Adrenal gland (tissue), 12 donors: ENCODE results near the gene ACSF2. TPM values are rescaled to one million over a fixed set of nuclear protein-coding genes. Genes with fewer than 3 reads are reported as not detected.

ENCODE experiments used
- DNase-seq, 7 donors: peaks; one replicate each; pipeline ENCODE4 v3.0.0-alpha.2; 2019 to 2020
- H3K27ac ChIP-seq, 5 donors: fragments of 200-600 bp; sonication (generic) in 4 of 5; 1 replicate in 3 of 5; 2 replicates in 2 of 5; pipeline versions ENCODE4 v1.5.1 to v1.8.0; 2016 to 2020; ENCODE audit warnings: mild to moderate bottlenecking in 1 of 5
- H3K27me3 ChIP-seq: fragments of 200-600 bp; 2 replicates; pipeline ENCODE4 v1.8.0; 2021
- H3K36me3 ChIP-seq, 2 donors: fragments of 200-600 bp; replicated peaks in 1 of 2; 1 replicate in 1 of 2; 2 replicates in 1 of 2; pipeline versions ENCODE4 v1.5.1 to v1.8.0; 2018 to 2022
- H3K4me1 ChIP-seq, 2 donors: fragments of 200-600 bp; replicated peaks in 1 of 2; 1 replicate in 1 of 2; 2 replicates in 1 of 2; pipeline versions ENCODE4 v1.5.1 to v1.8.0; 2018 to 2021
- H3K4me3 ChIP-seq, 4 donors: fragments of 200-600 bp; sonication (generic) in 3 of 4; one replicate each; pipeline ENCODE4 v1.5.1; 2016 to 2018
- H3K9me3 ChIP-seq, 3 donors: fragments of 200-600 bp; sonication (generic) in 1 of 3; replicated peaks in 1 of 3; 1 replicate in 2 of 3; 2 replicates in 1 of 3; pipeline versions ENCODE4 v1.5.1 to v1.8.0; 2016 to 2021
- CTCF ChIP-seq, 6 experiments: fragments of 450-650 bp in 4 of 6; fragments of 200-600 bp in 2 of 6; sonication (generic) in 1 of 6; IDR thresholded peaks; 1 replicate in 5 of 6; 2 replicates in 1 of 6; pipeline versions ENCODE4 v1.5.1 to v1.8.0; 2016 to 2021; ENCODE audit warnings: antibody characterized with exemption in 6 of 6, mild to moderate bottlenecking in 2 of 6, moderate library complexity in 1 of 6
- POLR2A ChIP-seq, 2 donors: fragments of 450-650 bp; IDR thresholded peaks; one replicate each; pipeline ENCODE4 v1.6.1; 2017; ENCODE audit warnings: antibody characterized with exemption in 2 of 2, mild to moderate bottlenecking in 2 of 2, moderate library complexity in 1 of 2
- WGBS, 4 donors: extraction: QIAGEN DNeasy Blood & Tissue Kit in 2 of 4; methylation state at CpG; one replicate each; pipeline versions ENCODE4 v1.1.5 to v1.1.7; 2013 to 2017; 5-methylcytosine and 5-hydroxymethylcytosine counted together
- intact Hi-C, 2 donors: fragments of 100-400 bp; cut with DNase I; formaldehyde crosslinking; loops; one replicate each; pipeline versions ENCODE4 v1.14.1 to v1.15.0; 2022 to 2023
- polyA plus RNA-seq, 3 donors: library from polyadenylated mRNA; stranded (reverse); fragments of 200-250 nt in 2 of 3; fragments of 350-450 nt in 1 of 3; fragmentation: Illumina TruSeq in 1 of 3; extraction: RNeasy Lipid Tissue Mini Kit (QIAGEN cat#74804) in 1 of 3; gene quantifications; one replicate each; pipeline ENCODE4 v1.2.3, GENCODE V29; 2013 to 2014
- total RNA-seq, 9 donors: library from RNA; depleted of rRNA in 4 of 9; stranded (reverse); fragments of >200 nt in 4 of 9; fragments of 120-200 nt in 1 of 9; fragmentation: NEBNext Ultra II Directional in 1 of 9; extraction: Animal tissue kit (Norgen Biotek cat#: 25700) in 1 of 9; gene quantifications; one replicate each; pipeline versions ENCODE4 v1.1.0 to v1.2.4, GENCODE V29; 2013 to 2023
- donor health status: healthy with polysubstance abuse.
- donor health status: Bipolar disorder and iron deficiency.
- donor health status: DM: yes; HTN: yes; CAD: no.
- donor health status: DM: no; HTN: no; CAD: no.
- donor health status: DM: no; HTN: no; CAD: no.
- donor health status: DM: yes; HTN: yes; CAD: no.

The ACSF2 gene
- total and polyA plus RNA-seq, 12 donors = 92.1 to 434 (median 196) TPM

DNA sequence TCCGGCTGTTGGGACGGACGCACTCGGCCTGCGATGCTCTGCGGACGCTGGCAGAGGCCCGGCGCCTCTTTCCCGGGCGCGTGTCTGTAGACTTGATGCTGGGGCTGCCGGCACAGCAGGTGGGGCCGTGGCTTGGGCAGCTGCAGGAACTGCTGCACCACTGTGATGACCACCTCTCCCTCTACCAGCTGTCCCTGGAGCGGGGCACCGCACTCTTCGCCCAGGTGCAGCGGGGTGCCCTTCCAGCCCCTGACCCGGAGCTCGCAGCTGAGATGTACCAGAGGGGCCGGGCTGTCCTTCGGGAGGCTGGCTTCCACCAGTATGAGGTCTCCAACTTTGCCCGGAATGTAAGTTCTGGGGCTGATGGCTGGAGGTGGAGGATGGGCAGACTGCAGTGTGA, 56.1 kb downstream of the ACSF2 start:
- H3K4me3 ChIP-seq = no peak overlapping the region
- intact Hi-C loops = loop anchor here (5.0 to 10.0 kb wide), 3 partner anchors 60 to 213 kb away; no protein-coding TSS in a partner anchor
- WGBS, 4 donors = 65 to 85% (median 82%) methylated on average over 9 to 23 of the region's 23 CpGs
- H3K27ac ChIP-seq = peak overlapping the region in 3 of 5 donors; percentile 77 to 87 (median 83)
- TF ChIP-seq POLR2A (IDR thresholded peaks at IDR 0.05) = no peak
- no peak for TF ChIP-seq CTCF (IDR thresholded peaks at IDR 0.05)
- H3K27me3 ChIP-seq = no peaks in the 10 kb centered on the region
- H3K36me3 ChIP-seq = peaks cover 0 to 32% of the 10 kb centered on the region in 2 donors
- no peaks in the 10 kb centered on the region for H3K9me3 ChIP-seq
- no peak for DNase-seq
- peaks cover 16 to 21% of the 10 kb centered on the region in 2 donors for H3K4me1 ChIP-seq

GRCh38 chr17:50482516-50482915, 56.5 kb downstream of the ACSF2 start:
- TF ChIP-seq POLR2A (IDR thresholded peaks at IDR 0.05) = no peak
- TF ChIP-seq CTCF (IDR thresholded peaks at IDR 0.05) = peak; percentile 86 to 98 (median 95)
- intact Hi-C loops = loop anchor here (5.0 to 10.0 kb wide), 3 partner anchors 60 to 212 kb away; no protein-coding TSS in a partner anchor
- DNase-seq = peak; percentile 96 to 99 (median 99)
- no peaks in the 10 kb centered on the region for H3K9me3 ChIP-seq
- no peaks in the 10 kb centered on the region for H3K27me3 ChIP-seq
- peaks cover 16 to 21% of the 10 kb centered on the region in 2 donors for H3K4me1 ChIP-seq
- WGBS, 4 donors = 0 to 12% (median 8%) methylated on average over 3 to 7 of the region's 7 CpGs
- peaks cover 0 to 32% of the 10 kb centered on the region in 2 donors for H3K36me3 ChIP-seq
- no peak overlapping the region for H3K4me3 ChIP-seq
- H3K27ac ChIP-seq = peak overlapping the region in 4 of 5 donors; percentile 9 to 87 (median 80)

- no peaks in the 10 kb centered on the region for H3K27me3 ChIP-seq
- 58 to 71% (median 65%) methylated on average over 2 to 5 of the region's 5 CpGs for WGBS, 4 donors
- H3K4me1 ChIP-seq = peaks cover 11 to 22% of the 10 kb centered on the region in 2 donors
- peak overlapping the region in 3 of 5 donors; percentile 21 to 83 (median 77) for H3K27ac ChIP-seq
- H3K9me3 ChIP-seq = no peaks in the 10 kb centered on the region
- DNase-seq = peak in 1 of 7 donors; percentile 26
- no peak overlapping the region for H3K4me3 ChIP-seq
- no peak for TF ChIP-seq POLR2A (IDR thresholded peaks at IDR 0.05)
- no peak for TF ChIP-seq CTCF (IDR thresholded peaks at IDR 0.05)
- intact Hi-C loops = loop anchor here (5.0 to 10.0 kb wide), 3 partner anchors 59 to 212 kb away; no protein-coding TSS in a partner anchor
- H3K36me3 ChIP-seq = peaks cover 0 to 32% of the 10 kb centered on the region in 2 donors
Measured at GRCh38 chr17:50483266-50483665, 57.2 kb downstream of the ACSF2 start.

DNA sequence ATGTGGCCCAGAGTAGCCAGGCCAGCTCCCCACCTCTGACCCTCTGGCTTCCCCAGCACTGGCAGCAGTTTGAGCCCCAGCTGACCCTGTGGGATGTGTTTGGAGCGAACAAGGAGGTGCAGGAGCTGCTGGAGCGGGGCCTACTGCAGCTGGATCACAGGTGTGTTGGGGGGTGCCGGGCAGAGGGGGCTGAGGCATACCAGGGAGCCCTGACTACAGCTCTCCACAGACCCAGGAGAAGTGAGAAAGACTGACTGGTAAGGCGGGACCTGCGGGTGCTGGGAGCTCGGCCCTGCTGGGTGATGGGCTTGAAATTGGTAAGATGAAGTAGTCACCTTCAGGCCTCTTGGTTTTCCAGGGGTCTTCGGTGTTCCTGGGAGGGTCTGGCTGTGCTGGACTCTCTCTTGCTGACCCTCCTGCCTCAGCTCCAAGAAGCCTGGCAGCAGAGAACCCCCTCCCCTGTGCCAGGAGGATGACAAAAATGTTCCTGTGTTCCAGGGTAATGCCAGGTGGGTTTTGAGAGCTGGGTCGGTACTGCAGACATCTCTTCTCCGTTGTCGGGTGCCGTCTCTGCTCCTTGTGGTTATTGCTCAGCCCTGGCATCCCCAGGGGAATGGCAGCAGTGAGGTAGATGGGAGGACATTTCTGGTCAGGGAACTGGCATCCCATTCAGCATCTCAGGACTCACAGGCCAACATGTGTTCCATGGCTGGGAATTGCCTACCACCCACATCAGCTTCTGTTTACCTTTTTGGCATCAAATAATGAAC, 58.6 kb downstream of the ACSF2 start:
- Histone ChIP-seq H3K27ac (peak overlapping the region in 2 of 5 donors; percentile 21 to 77), H3K36me3 (peaks cover 0 to 32% of the 10 kb centered on the region in 2 donors), H3K4me1 (peaks cover 7 to 18% of the 10 kb centered on the region in 2 donors), H3K9me3 (no peaks in the 10 kb centered on the region), H3K27me3 (no peaks in the 10 kb centered on the region), H3K4me3 (no peak overlapping the region)
- intact Hi-C loops = loop anchor here (5.0 to 10.0 kb wide), 4 partner anchors 58 to 210 kb away; no protein-coding TSS in a partner anchor
- TF ChIP-seq CTCF (IDR thresholded peaks at IDR 0.05) (no peak), POLR2A (IDR thresholded peaks at IDR 0.05) (no peak)
- 92 to 97% (median 95%) methylated on average over 10 to 11 of the region's 11 CpGs for WGBS, 4 donors
- DNase-seq = no peak
